Small intestine (tissue), 7 donors: Measurements from ENCODE around the gene LHFPL3. TPM values are rescaled to one million over a fixed set of nuclear protein-coding genes. Genes with fewer than 3 reads are reported as not detected.
A peak's percentile ranks its signal among the peaks of the same experiment; 100 is the strongest.
"Not testable (repeated sequence)": the region's sequence is repeated elsewhere in the genome, so short reads cannot be mapped to it uniquely, and the experiment has no call there.

Experiments
- DNase-seq, 2 donors: peaks; one replicate each; pipeline versions ENCODE4 v3.0.0 to v3.0.0-alpha.2; 2013
- FAIRE-seq: peaks from 2 replicates; lab custom pipeline; 2012; peaks lifted over from hg19 to GRCh38; lab: Jason Lieb, UNC
- H3K27ac ChIP-seq, 3 donors: one replicate each; pipeline ENCODE4 v1.5.1; 2013; ENCODE audit warnings: low read length in 2 of 3, mild to moderate bottlenecking in 2 of 3, control low read depth in 1 of 3, inconsistent platforms in 1 of 3, low read depth in 1 of 3, moderate library complexity in 1 of 3
- H3K27me3 ChIP-seq, 3 donors: one replicate each; pipeline ENCODE4 v1.6.1; 2013; ENCODE audit warnings: low read length in 3 of 3, inconsistent platforms in 1 of 3; ENCODE audit not compliant: control insufficient read depth in 3 of 3, insufficient read depth in 3 of 3
- H3K36me3 ChIP-seq, 3 donors: one replicate each; pipeline ENCODE4 v1.6.1; 2013; ENCODE audit warnings: low read length in 3 of 3, inconsistent platforms in 1 of 3, low read depth in 1 of 3, mild to moderate bottlenecking in 1 of 3, moderate library complexity in 1 of 3; ENCODE audit not compliant: control insufficient read depth in 3 of 3, insufficient read depth in 2 of 3
- H3K4me1 ChIP-seq, 3 donors: one replicate each; pipeline ENCODE4 v1.6.1; 2013; ENCODE audit warnings: low read length in 2 of 3, inconsistent platforms in 1 of 3, low read depth in 1 of 3, mild to moderate bottlenecking in 1 of 3, moderate library complexity in 1 of 3; ENCODE audit not compliant: control insufficient read depth in 3 of 3, insufficient read depth in 2 of 3
- H3K4me3 ChIP-seq, 3 donors: one replicate each; pipeline ENCODE4 v1.5.1; 2013; ENCODE audit warnings: low read length in 3 of 3, control low read depth in 1 of 3, inconsistent platforms in 1 of 3, low read depth in 1 of 3, mild to moderate bottlenecking in 1 of 3, moderate library complexity in 1 of 3
- H3K9me3 ChIP-seq, 2 donors: one replicate each; pipeline ENCODE4 v1.6.1; 2013; ENCODE audit warnings: low read depth in 1 of 2, low read length in 1 of 2; ENCODE audit not compliant: control insufficient read depth in 2 of 2, insufficient read depth in 1 of 2
- WGBS, 3 donors: extraction: QIAGEN DNeasy Blood & Tissue Kit; methylation state at CpG; one replicate each; pipeline ENCODE4 v1.1.7; 2013; 5-methylcytosine and 5-hydroxymethylcytosine counted together
- polyA plus RNA-seq, 4 donors: library from polyadenylated mRNA; stranded (reverse) in 3 of 4; unstranded in 1 of 4; fragments of 200-250 nt in 3 of 4; fragments of 120-200 nt in 1 of 4; gene quantifications; one replicate each; pipeline versions ENCODE4 v1.2.1 to v1.2.3, GENCODE V29; 2013
- donor health status: healthy with polysubstance abuse.
- donor health status: control.
- donor health status: control.
- donor health status: Bipolar disorder and iron deficiency.
- donor health status: healthy.

Gene LHFPL3
- polyA plus RNA-seq, 4 donors, result 0.12 to 10.4 TPM; not detected in 2

- Histone ChIP-seq H3K36me3 (no peaks in the 10 kb centered on the region), H3K4me1 (no peaks in the 10 kb centered on the region), H3K27ac (no peak overlapping the region), H3K4me3 (no peak overlapping the region), H3K9me3 (no peaks in the 10 kb centered on the region), H3K27me3 (no peaks in the 10 kb centered on the region)
- 53 to 66% (median 65%) methylated on average over 3 of the region's 3 CpGs for WGBS, 3 donors
- FAIRE-seq (no peak), DNase-seq (no peak)
Measured at GRCh38 chr7:104584620-104585019, 256.2 kb downstream of the LHFPL3 start.

GRCh38 chr7:104595591-104595990 lies 267.2 kb downstream of the LHFPL3 start:
- H3K27me3 ChIP-seq, H3K4me3 ChIP-seq, H3K36me3 ChIP-seq, H3K27ac ChIP-seq, H3K9me3 ChIP-seq, FAIRE-seq, DNase-seq, H3K4me1 ChIP-seq: not testable (repeated sequence)
- 74 to 76% (median 76%) methylated on average over 7 of the region's 7 CpGs for WGBS, 3 donors

GRCh38 chr7:104603957-104604356 lies 275.6 kb downstream of the LHFPL3 start:
- H3K36me3 ChIP-seq, result no peaks in the 10 kb centered on the region
- H3K9me3 ChIP-seq, result no peaks in the 10 kb centered on the region
- H3K4me1 ChIP-seq, result no peaks in the 10 kb centered on the region
- H3K4me3 ChIP-seq, result no peak overlapping the region
- FAIRE-seq, result no peak
- no peak overlapping the region for H3K27ac ChIP-seq
- no peak for DNase-seq
- 55 to 76% (median 62%) methylated on average over 5 of the region's 5 CpGs for WGBS, 3 donors
- H3K27me3 ChIP-seq, result no peaks in the 10 kb centered on the region

GRCh38 chr7:104604706-104605105 lies 276.3 kb downstream of the LHFPL3 start:
- FAIRE-seq (no peak), DNase-seq (no peak)
- H3K4me1 ChIP-seq, result no peaks in the 10 kb centered on the region
- no peak overlapping the region for H3K4me3 ChIP-seq
- H3K27ac ChIP-seq, result no peak overlapping the region
- WGBS, 3 donors, result 33 to 67% (median 35%) methylated on average over 1 of the region's 1 CpG
- H3K27me3 ChIP-seq, result no peaks in the 10 kb centered on the region
- no peaks in the 10 kb centered on the region for H3K36me3 ChIP-seq
- H3K9me3 ChIP-seq, result no peaks in the 10 kb centered on the region

- H3K36me3 ChIP-seq, result no peaks in the 10 kb centered on the region
- H3K9me3 ChIP-seq, result no peaks in the 10 kb centered on the region
- H3K4me1 ChIP-seq, result no peaks in the 10 kb centered on the region
- 29 to 37% (median 32%) methylated on average over 3 of the region's 3 CpGs for WGBS, 3 donors
- FAIRE-seq, result no peak
- no peak for DNase-seq
- H3K27ac ChIP-seq, result no peak overlapping the region
- H3K4me3 ChIP-seq, result no peak overlapping the region
- no peaks in the 10 kb centered on the region for H3K27me3 ChIP-seq
Measured at GRCh38 chr7:104621321-104621720, 292.9 kb downstream of the LHFPL3 start.

GRCh38 chr7:104625956-104626355 lies 297.6 kb downstream of the LHFPL3 start:
- DNase-seq (no peak), FAIRE-seq (no peak)
- Histone ChIP-seq H3K4me3 (no peak overlapping the region), H3K4me1 (no peaks in the 10 kb centered on the region), H3K36me3 (no peaks in the 10 kb centered on the region), H3K27me3 (no peaks in the 10 kb centered on the region), H3K9me3 (no peaks in the 10 kb centered on the region), H3K27ac (no peak overlapping the region)

GRCh38 chr7:104627516-104627915 lies 299.1 kb downstream of the LHFPL3 start:
- peak in 1 of 2 donors; percentile 45 for DNase-seq
- Histone ChIP-seq H3K36me3 (no peaks in the 10 kb centered on the region), H3K27ac (no peak overlapping the region)

GRCh38 chr7:104628017-104628416 lies 299.6 kb downstream of the LHFPL3 start:
- no peaks in the 10 kb centered on the region for H3K9me3 ChIP-seq
- FAIRE-seq, result no peak
- H3K4me3 ChIP-seq, result no peak overlapping the region
- DNase-seq, result no peak
- 71 to 77% (median 77%) methylated on average over 1 of the region's 1 CpG for WGBS, 3 donors
- no peak overlapping the region for H3K27ac ChIP-seq
- H3K36me3 ChIP-seq, result no peaks in the 10 kb centered on the region
- no peaks in the 10 kb centered on the region for H3K4me1 ChIP-seq
- H3K27me3 ChIP-seq, result no peaks in the 10 kb centered on the region

More at GRCh38 chr7:104627516-104627915, 299.1 kb downstream of the LHFPL3 start:
- H3K27me3 ChIP-seq, result no peaks in the 10 kb centered on the region
- no peaks in the 10 kb centered on the region for H3K4me1 ChIP-seq
- FAIRE-seq, result no peak
- 1 to 5% (median 4%) methylated on average over 2 of the region's 2 CpGs for WGBS, 3 donors
- H3K9me3 ChIP-seq, result no peaks in the 10 kb centered on the region
- no peak overlapping the region for H3K4me3 ChIP-seq

GRCh38 chr7:104629408-104629807 lies 301.0 kb downstream of the LHFPL3 start:
- Histone ChIP-seq H3K36me3 (no peaks in the 10 kb centered on the region), H3K4me3 (no peak overlapping the region), H3K4me1 (no peaks in the 10 kb centered on the region), H3K9me3 (no peaks in the 10 kb centered on the region), H3K27ac (no peak overlapping the region), H3K27me3 (no peaks in the 10 kb centered on the region)
- DNase-seq (no peak), FAIRE-seq (no peak)
- WGBS, 3 donors, result 45 to 67% (median 60%) methylated on average over 1 of the region's 1 CpG
